ENCODE results near the gene AVEN. TPM values are rescaled to one million over a fixed set of nuclear protein-coding genes. Genes with fewer than 3 reads are reported as not detected.

AVEN gene
- total RNA-seq, 2 experiments from 2014 or later, result 13.3 to 13.9 TPM

DNA sequence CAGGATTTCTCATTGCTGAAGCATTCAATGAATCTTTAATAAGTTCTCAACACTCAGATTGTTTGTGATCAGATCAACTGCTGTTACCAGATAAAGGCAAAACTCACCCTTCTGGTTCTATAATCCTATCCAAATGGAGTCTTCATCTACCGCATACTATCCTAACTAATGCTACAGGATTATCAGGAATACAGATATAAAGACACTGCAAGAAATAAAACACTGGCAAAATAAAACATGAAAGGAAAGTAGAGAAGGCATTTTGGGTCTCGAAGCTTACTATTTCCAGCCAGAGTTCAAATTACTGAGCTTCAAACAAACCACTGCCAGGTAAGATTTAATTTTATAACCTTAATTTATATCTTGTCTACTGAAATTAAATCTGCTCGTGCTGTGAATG is 70.2 kb downstream of the AVEN start:
- no peak overlapping the region for H3K27ac Mint-ChIP-seq
- no peaks in the 10 kb centered on the region for H3K27me3 Mint-ChIP-seq (ENCODE audit: low read depth)
- DNase-seq, result no peak
- CTCF ChIA-PET, result no interaction called here
- H3K9me3 Mint-ChIP-seq, result no peaks in the 10 kb centered on the region
- no peak overlapping the region for H3K4me3 Mint-ChIP-seq
- H3K4me1 Mint-ChIP-seq (ENCODE audit: low read depth), result no peaks in the 10 kb centered on the region
- H3K36me3 Mint-ChIP-seq (ENCODE audit: low read depth), result no peaks in the 10 kb centered on the region
- intact Hi-C loops (cut with micrococcal nuclease), result loop anchor here (10.0 kb wide), 1 partner anchor 674 kb away; no protein-coding TSS in a partner anchor

DNA sequence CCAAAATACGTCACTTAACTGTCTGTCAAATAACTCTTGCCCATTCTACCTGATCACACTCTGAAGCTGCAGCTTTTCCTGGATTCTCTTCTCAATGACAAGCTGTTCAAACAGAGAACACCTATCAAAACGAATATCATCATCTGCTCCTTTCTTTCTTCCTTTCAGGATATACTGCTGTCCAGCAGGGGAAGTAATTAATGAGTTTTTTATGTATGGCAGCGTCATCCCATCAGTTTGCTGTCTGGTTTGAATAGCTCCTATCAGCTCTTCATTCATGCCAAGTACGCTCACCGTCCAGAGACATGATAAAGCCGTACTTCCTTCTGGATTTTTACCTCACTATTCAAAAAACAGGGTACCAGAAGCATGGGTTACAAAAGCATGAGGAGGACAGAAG is 70.8 kb downstream of the AVEN start, which contains the start of gene CHRM5:
Gene CHRM5 (plus strand): TSS at position 274 of the 400 bp plus-strand sequence. CDS start 94,221 bp downstream, outside the sequence.
- Mint-ChIP-seq H3K4me3 (no peak within 1 kb of the TSS), H3K9me3 (no peaks in the 10 kb centered on the region), H3K36me3 (ENCODE audit: low read depth) (no peaks in the 10 kb centered on the region), H3K27me3 (ENCODE audit: low read depth) (no peaks in the 10 kb centered on the region), H3K4me1 (ENCODE audit: low read depth) (no peaks in the 10 kb centered on the region), H3K27ac (no peak within 1 kb of the TSS)
- no peak for DNase-seq
- CTCF ChIA-PET, result no interaction called here
- intact Hi-C loops (cut with micrococcal nuclease), result loop anchor here (10.0 kb wide), 1 partner anchor 673 kb away; no protein-coding TSS in a partner anchor

DNA sequence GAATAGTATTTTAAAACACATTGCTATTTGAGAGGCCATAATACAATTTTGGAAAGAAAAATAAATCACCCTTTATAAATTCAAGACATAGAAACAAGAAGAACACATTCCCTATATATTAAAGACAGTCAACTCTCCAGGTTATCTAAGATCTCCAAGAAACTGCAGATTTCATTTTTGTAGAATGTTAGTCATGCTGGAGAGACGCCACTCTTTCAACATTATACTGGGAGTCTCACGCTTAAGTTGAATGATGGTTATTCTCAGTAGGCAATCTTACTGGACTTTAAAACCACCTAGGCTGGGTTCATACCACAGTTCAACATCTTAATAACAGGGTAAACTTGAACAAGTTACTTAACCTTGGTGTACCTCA is 74.4 kb downstream of the AVEN start:
- Mint-ChIP-seq H3K27ac (no peak overlapping the region), H3K4me3 (no peak overlapping the region), H3K27me3 (ENCODE audit: low read depth) (no peaks in the 10 kb centered on the region), H3K9me3 (no peaks in the 10 kb centered on the region), H3K36me3 (ENCODE audit: low read depth) (no peaks in the 10 kb centered on the region), H3K4me1 (ENCODE audit: low read depth) (no peaks in the 10 kb centered on the region)
- intact Hi-C loops (cut with micrococcal nuclease), result loop anchor here (2.0 to 10.0 kb wide), 3 partner anchors 228 to 877 kb away; no protein-coding TSS in a partner anchor
- no peak for DNase-seq
- CTCF ChIA-PET, result interaction anchor here (0.6 to 1.0 kb wide), 4 partner anchors 47 to 1287 kb away, joined by 3 to 8 read pairs (median 6); no protein-coding TSS in a partner anchor

DNA sequence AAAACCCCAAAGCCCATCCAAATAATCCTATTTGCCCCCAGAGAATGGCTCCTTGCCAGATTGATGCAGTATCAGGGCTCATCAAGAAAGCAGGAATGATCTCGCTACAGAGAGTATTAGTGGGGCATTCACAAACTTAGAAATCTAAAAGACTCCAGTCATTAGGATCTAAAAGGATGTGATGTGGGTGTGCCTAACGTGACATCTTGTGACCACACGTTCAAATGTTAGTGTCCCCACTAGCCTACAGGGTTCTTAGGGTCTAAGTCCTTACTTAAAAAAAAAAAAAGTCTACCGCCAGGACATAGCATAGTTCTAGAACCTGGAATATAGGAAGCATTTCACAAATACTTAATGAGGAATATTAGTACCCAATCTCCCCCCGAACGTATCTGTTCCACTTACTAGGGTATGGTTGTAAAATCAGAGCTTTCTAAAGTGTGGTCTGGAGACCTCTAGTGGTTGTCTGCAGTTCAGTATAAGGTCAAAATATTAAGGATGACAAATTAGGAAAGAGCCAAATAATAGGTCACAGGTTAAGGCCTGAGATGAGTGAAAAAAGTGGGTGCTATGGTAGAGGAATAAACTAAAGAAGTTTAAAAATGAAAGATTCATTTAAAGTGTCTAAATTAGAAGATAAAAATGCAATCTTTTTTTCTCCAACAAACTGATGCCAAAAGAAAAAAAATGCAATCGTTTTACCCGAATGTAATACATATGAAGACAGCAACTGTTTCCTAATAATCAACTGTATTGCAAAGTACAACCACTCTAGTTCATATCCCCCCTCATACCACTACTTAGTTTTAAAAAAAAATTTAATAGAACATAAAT is 75.0 kb downstream of the AVEN start:
- intact Hi-C loops (cut with micrococcal nuclease), result loop anchor here (2.0 to 10.0 kb wide), 3 partner anchors 227 to 877 kb away; no protein-coding TSS in a partner anchor
- no peak overlapping the region for H3K27ac Mint-ChIP-seq
- no peaks in the 10 kb centered on the region for H3K4me1 Mint-ChIP-seq (ENCODE audit: low read depth)
- CTCF ChIA-PET, result interaction anchor here (0.6 to 1.1 kb wide), 6 partner anchors 43 to 1288 kb away, joined by 3 to 8 read pairs (median 5); no protein-coding TSS in a partner anchor
- no peaks in the 10 kb centered on the region for H3K27me3 Mint-ChIP-seq (ENCODE audit: low read depth)
- no peaks in the 10 kb centered on the region for H3K9me3 Mint-ChIP-seq
- no peak for DNase-seq
- no peak overlapping the region for H3K4me3 Mint-ChIP-seq
- H3K36me3 Mint-ChIP-seq (ENCODE audit: low read depth), result no peaks in the 10 kb centered on the region

DNA sequence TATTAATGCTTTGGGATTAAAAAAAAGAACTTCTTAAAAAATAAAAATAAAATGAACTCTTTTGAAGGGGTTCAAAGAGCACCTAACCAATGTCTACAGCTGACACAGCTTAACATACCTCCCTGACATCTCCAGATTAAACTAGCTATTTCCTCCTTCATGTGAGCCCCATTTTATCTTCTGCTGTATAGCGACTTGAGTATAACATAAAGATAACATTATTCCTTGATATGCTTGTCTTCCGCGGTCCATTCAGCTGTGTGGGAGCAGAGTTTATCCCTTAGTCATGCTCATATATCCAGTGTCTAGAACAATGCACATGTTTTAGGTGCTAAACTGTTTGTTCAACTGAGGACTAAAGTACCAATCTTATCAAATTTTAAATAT is 78.5 kb downstream of the AVEN start:
- H3K27me3 Mint-ChIP-seq (ENCODE audit: low read depth), result no peaks in the 10 kb centered on the region
- peaks cover 2% of the 10 kb centered on the region for H3K36me3 Mint-ChIP-seq (ENCODE audit: low read depth)
- H3K4me3 Mint-ChIP-seq, result no peak overlapping the region
- H3K4me1 Mint-ChIP-seq (ENCODE audit: low read depth), result peaks cover 2% of the 10 kb centered on the region
- intact Hi-C loops (cut with micrococcal nuclease), result loop anchor here (5.0 to 10.0 kb wide), 2 partner anchors 666 to 873 kb away; no protein-coding TSS in a partner anchor
- DNase-seq, result no peak
- CTCF ChIA-PET, result interaction anchor here (1.1 kb wide), 1 partner anchor 16 kb away, joined by 4 read pairs; no protein-coding TSS in a partner anchor
- H3K9me3 Mint-ChIP-seq, result no peaks in the 10 kb centered on the region
- no peak overlapping the region for H3K27ac Mint-ChIP-seq

DNA sequence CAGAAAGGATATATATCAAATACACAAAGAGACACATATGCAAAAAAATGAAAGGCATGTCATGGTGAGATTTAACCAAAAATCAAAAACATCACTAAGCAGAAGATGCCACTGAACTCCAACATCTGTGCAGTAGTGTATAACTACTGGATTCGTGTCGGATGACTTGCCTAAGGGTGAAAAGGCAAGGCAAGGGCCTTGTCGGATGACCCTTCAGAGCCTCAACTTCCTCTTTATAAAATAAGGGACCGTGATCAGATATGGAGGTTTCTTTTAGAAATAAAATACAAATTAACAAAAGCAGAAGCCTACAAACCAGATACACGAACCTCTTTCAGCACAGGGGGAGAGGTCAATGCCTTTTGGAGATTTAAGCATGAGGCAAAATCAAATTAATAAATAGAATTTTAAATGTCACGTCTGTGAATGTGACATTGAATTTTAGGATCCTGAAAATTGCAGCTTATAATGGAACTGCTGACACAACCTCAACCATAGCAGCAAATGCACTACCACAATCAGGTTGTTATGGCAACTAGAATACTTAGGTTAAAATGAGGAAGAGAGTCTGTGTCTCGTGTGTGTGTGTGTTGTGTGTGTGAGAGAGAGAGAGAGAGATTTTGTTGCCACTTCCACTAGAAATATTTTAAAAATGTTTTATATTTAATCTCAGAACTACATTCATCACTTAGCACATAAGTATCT is 79.0 kb downstream of the AVEN start:
- CTCF ChIA-PET, result interaction anchor here (1.1 kb wide), 1 partner anchor 17 kb away, joined by 4 read pairs; no protein-coding TSS in a partner anchor
- no peak for DNase-seq
- Mint-ChIP-seq H3K4me3 (no peak overlapping the region), H3K27ac (no peak overlapping the region), H3K4me1 (ENCODE audit: low read depth) (peaks cover 2% of the 10 kb centered on the region), H3K27me3 (ENCODE audit: low read depth) (no peaks in the 10 kb centered on the region), H3K9me3 (no peaks in the 10 kb centered on the region), H3K36me3 (ENCODE audit: low read depth) (peaks cover 2% of the 10 kb centered on the region)
- intact Hi-C loops (cut with micrococcal nuclease), result loop anchor here (5.0 to 10.0 kb wide), 3 partner anchors 52 to 873 kb away; no protein-coding TSS in a partner anchor

DNA sequence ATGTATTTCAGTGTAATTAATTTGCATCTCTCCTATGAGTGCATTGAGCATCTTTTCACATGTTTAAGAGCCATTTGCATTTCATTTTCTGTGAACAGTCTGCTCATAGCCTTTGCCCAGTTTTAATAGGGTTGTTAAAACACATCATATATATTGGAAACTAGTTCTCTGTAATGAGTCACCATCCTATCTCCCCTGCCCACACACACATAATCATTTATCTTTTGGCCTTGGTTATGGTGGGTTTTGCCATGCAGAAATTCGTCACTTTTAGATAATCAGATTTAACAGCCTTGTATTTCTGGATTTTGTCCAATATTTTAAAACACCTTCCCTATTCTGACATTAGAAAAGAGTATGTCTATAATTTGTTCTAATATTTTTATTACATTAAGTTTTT is 82.6 kb downstream of the AVEN start:
- H3K4me3 Mint-ChIP-seq, result no peak overlapping the region
- peaks cover 2% of the 10 kb centered on the region for H3K9me3 Mint-ChIP-seq
- CTCF ChIA-PET, result no interaction called here
- no peaks in the 10 kb centered on the region for H3K27me3 Mint-ChIP-seq (ENCODE audit: low read depth)
- H3K27ac Mint-ChIP-seq, result no peak overlapping the region
- intact Hi-C loops (cut with micrococcal nuclease), result loop anchor here (5.0 kb wide), 1 partner anchor 56 kb away; no protein-coding TSS in a partner anchor
- H3K4me1 Mint-ChIP-seq (ENCODE audit: low read depth), result peaks cover 9% of the 10 kb centered on the region
- peaks cover 3% of the 10 kb centered on the region for H3K36me3 Mint-ChIP-seq (ENCODE audit: low read depth)
- no peak for DNase-seq

DNA sequence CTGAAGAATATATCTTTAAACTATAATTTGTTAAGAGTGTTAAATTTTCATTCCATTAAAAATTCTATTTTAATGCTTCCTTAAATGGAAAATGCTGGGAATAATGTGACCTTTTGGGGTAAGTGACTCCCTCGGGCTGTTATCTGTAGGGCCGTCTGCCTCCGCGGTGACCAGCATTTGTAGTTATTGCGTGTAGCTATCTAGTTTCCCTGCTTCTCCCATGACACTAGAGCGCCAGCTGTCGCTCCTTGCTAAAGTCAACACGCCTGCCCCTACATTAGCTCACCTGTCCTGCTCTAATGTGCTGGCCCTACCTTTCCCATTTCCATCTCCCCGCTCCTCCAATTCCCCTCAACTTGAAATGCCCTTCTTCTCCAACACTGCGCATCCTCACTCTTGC is 83.1 kb downstream of the AVEN start:
- no peaks in the 10 kb centered on the region for H3K27me3 Mint-ChIP-seq (ENCODE audit: low read depth)
- intact Hi-C loops (cut with micrococcal nuclease), result loop anchor here (5.0 kb wide), 1 partner anchor 56 kb away; no protein-coding TSS in a partner anchor
- DNase-seq, result no peak
- peaks cover 3% of the 10 kb centered on the region for H3K36me3 Mint-ChIP-seq (ENCODE audit: low read depth)
- CTCF ChIA-PET, result no interaction called here
- H3K27ac Mint-ChIP-seq, result no peak overlapping the region
- peaks cover 9% of the 10 kb centered on the region for H3K4me1 Mint-ChIP-seq (ENCODE audit: low read depth)
- no peak overlapping the region for H3K4me3 Mint-ChIP-seq
- peaks cover 2% of the 10 kb centered on the region for H3K9me3 Mint-ChIP-seq

DNA sequence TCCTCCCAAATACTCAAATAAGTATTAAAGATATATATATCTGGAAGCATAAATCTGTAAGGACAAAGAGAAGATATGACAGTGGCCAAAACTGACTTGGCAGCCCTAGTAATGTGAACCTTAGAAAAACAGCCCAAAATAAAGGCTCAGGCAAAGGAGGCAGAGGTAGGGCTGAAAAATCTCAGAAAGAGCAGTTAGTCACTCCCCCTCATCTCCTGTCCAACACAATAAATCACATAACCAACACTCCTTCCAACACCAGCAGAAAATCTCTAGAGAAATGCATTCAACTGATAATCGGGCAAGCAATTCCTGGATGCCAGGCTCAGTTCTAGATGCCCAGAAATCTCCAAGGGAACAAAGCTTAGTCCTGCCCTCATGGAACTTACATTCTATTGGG is 92.9 kb downstream of the AVEN start:
- CTCF ChIA-PET, result no interaction called here
- no peak overlapping the region for H3K27ac Mint-ChIP-seq
- H3K9me3 Mint-ChIP-seq, result no peaks in the 10 kb centered on the region
- DNase-seq, result no peak
- no peak overlapping the region for H3K4me3 Mint-ChIP-seq
- H3K4me1 Mint-ChIP-seq (ENCODE audit: low read depth), result peaks cover 1% of the 10 kb centered on the region
- intact Hi-C loops (cut with micrococcal nuclease), result no loop called here
- H3K36me3 Mint-ChIP-seq (ENCODE audit: low read depth), result peaks cover 3% of the 10 kb centered on the region
- H3K27me3 Mint-ChIP-seq (ENCODE audit: low read depth), result no peaks in the 10 kb centered on the region

DNA sequence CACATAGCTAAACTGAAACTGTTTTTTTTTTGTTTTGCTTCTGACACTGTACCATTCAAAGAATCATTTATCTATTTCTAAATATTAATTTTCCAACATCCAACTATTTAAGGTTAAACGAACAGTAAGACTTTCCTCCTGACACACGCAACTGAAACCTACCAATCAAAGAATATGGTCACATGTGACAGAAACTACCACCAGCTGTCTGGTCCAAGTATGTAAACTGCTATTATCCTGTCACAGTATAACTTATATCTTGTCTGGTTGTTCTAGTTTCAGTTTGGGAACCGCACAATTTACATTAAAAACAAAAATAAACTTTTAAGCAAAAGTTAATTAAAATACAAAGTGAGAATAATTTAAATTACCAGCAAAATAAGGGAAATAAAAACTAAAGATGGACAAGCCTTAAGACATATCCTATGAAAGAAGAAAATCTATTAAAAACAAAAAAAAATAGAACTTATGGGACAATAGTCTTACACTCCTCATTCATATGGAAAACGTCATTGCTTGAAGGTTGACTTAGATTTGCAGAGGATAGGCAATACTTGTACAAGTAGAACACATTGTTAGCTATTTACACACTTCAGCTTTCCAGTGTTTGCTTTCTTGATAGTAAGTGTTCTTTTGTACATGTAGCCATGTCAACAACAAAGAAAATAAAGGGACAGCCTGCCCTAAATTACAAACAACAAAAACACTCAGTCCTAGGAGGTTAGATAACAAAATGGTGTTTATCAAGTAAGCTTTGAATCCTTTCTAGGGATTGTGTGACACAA is 97.5 kb downstream of the AVEN start:
- Mint-ChIP-seq H3K4me1 (ENCODE audit: low read depth) (peaks cover 1% of the 10 kb centered on the region), H3K27me3 (ENCODE audit: low read depth) (no peaks in the 10 kb centered on the region), H3K4me3 (no peak overlapping the region), H3K27ac (no peak overlapping the region), H3K36me3 (ENCODE audit: low read depth) (peaks cover 2% of the 10 kb centered on the region), H3K9me3 (no peaks in the 10 kb centered on the region)
- no peak for DNase-seq
- CTCF ChIA-PET, result interaction anchor here (0.7 kb wide), 1 partner anchor 171 kb away, joined by 3 read pairs; no protein-coding TSS in a partner anchor
- intact Hi-C loops (cut with micrococcal nuclease), result no loop called here

DNA sequence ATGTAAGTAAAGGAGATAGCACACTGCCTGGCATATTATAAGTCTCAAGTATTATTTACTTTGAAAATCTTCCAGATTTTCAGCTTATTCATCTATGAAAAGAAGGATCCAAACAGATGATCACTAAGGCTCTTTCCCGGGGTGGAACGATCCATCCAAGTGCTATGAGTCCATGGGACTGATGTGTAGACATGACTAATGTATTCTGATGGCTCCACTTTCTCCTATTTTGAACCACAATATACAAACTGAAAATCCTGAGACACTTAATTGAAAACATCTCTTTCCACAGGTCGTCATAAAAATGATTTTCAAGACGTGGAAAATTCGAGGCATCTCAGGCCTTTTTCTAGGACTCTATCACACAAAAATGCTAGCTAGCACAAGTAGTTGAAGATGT is 104.1 kb downstream of the AVEN start:
- Mint-ChIP-seq H3K27ac (no peak overlapping the region), H3K4me1 (ENCODE audit: low read depth) (no peaks in the 10 kb centered on the region), H3K9me3 (no peaks in the 10 kb centered on the region), H3K27me3 (ENCODE audit: low read depth) (no peaks in the 10 kb centered on the region), H3K36me3 (ENCODE audit: low read depth) (no peaks in the 10 kb centered on the region), H3K4me3 (no peak overlapping the region)
- DNase-seq, result no peak
- intact Hi-C loops (cut with micrococcal nuclease), result no loop called here
- CTCF ChIA-PET, result no interaction called here

DNA sequence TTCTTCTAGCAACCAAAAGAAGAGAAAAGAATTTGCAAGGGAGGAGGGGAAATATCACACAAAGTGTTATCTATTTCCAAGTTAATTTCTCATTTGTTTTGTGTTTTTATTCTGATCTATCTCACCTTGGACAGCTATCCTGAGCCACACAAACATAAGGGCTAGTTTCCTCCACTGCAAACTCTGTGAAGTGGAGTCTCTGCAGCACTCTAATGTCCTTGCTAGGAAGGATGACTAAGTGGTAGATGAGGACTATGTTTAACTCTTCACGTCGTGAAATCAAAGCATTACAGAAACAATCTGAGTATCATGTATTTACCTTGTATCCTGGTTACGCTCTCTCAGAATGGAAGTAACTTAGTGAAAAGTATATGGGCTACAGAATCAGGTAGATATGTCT is 104.6 kb downstream of the AVEN start:
- Mint-ChIP-seq H3K27ac (no peak overlapping the region), H3K36me3 (ENCODE audit: low read depth) (no peaks in the 10 kb centered on the region), H3K27me3 (ENCODE audit: low read depth) (no peaks in the 10 kb centered on the region), H3K9me3 (no peaks in the 10 kb centered on the region), H3K4me3 (no peak overlapping the region), H3K4me1 (ENCODE audit: low read depth) (no peaks in the 10 kb centered on the region)
- no peak for DNase-seq
- intact Hi-C loops (cut with micrococcal nuclease), result no loop called here
- CTCF ChIA-PET, result no interaction called here

Measured in activated naive CD4-positive, alpha-beta T cell treated with anti-CD3 and anti-CD28 coated beads for 36 hours (primary cell).